K562 (cell line): ENCODE data around the gene RNF213. TPM values are rescaled to one million over a fixed set of nuclear protein-coding genes. Genes with fewer than 3 reads are reported as not detected.
A peak's percentile ranks its signal among the peaks of the same experiment; 100 is the strongest.

Experiments used
- BMI1 ChIP-seq: fragments of 150-350 bp; IDR thresholded peaks from 2 replicates; pipeline ENCODE4 v1.6.1; 2014; ENCODE audit warnings: low read length
- CHD1 ChIP-seq: fragments of 200-600 bp; sonication (generic); IDR thresholded peaks from one replicate; pipeline ENCODE4 v1.6.1; 2012; ENCODE audit warnings: mild to moderate bottlenecking, moderate library complexity, low read length, inconsistent platforms
- E2F3 ChIP-seq: fragments of 250-450 bp; sonication (Bioruptor Pico); IDR thresholded peaks from 2 replicates; pipeline ENCODE4 v1.4.0; 2020; ENCODE audit warnings: mild to moderate bottlenecking
- FIP1L1 ChIP-seq: fragments of 200-400 bp; formaldehyde crosslinking; IDR thresholded peaks from 2 replicates; pipeline ENCODE4 v1.6.1; 2018; ENCODE audit warnings: mild to moderate bottlenecking, low read depth, low read length; ENCODE audit not compliant: poor library complexity, severe bottlenecking
- NR3C1 ChIP-seq: sonication (generic); formaldehyde crosslinking; IDR thresholded peaks from 2 replicates; pipeline ENCODE4 v1.8.1; 2022; ENCODE audit warnings: missing genetic modification reagents
- PATZ1 ChIP-seq: fragments of 250-450 bp; sonication (Bioruptor Pico); IDR thresholded peaks from 2 replicates; pipeline ENCODE4 v1.5.0; 2020; ENCODE audit warnings: mild to moderate bottlenecking, borderline replicate concordance
- PHTF2 ChIP-seq: fragments of 250-450 bp; sonication (Bioruptor Pico); IDR thresholded peaks from 2 replicates; pipeline ENCODE4 v1.5.0; 2021; ENCODE audit warnings: mild to moderate bottlenecking
- POLR2B ChIP-seq: fragments of 450-650 bp; IDR thresholded peaks from 2 replicates; pipeline ENCODE4 v1.6.1; 2018; ENCODE audit warnings: low read depth; ENCODE audit not compliant: partially characterized antibody
- PPARD ChIP-seq: fragments of 250-450 bp; sonication (Bioruptor Pico); IDR thresholded peaks from 2 replicates; pipeline ENCODE4 v1.8.0; 2022; ENCODE audit warnings: inconsistent platforms, mild to moderate bottlenecking, moderate library complexity
- SIN3A ChIP-seq, 2 experiments: fragments of 150-350 bp in 1 of 2; IDR thresholded peaks; 2 replicates each; pipeline ENCODE4 v1.6.1; 2011 to 2016; ENCODE audit warnings: borderline replicate concordance in 2 of 2, low read depth in 2 of 2, low read length in 2 of 2, mild to moderate bottlenecking in 2 of 2, moderate library complexity in 2 of 2; ENCODE audit not compliant: control insufficient read depth in 1 of 2
- SPI1 ChIP-seq: IDR thresholded peaks from 2 replicates; pipeline ENCODE4 v1.6.1; 2011; ENCODE audit warnings: low read depth, low read length, control low read depth, borderline replicate concordance
- U2AF2 ChIP-seq: fragments of 200-400 bp; formaldehyde crosslinking; optimal IDR thresholded peaks from 2 replicates; pipeline ENCODE3; 2017; ENCODE audit warnings: low read depth, mild to moderate bottlenecking, low read length
- ZBTB43 ChIP-seq: sonication (generic); formaldehyde crosslinking; IDR thresholded peaks from 2 replicates; pipeline ENCODE4 v1.8.0; 2023; ENCODE audit warnings: mild to moderate bottlenecking, missing genetic modification reagents
- ZNF699 ChIP-seq: fragments of 250-450 bp; sonication (Bioruptor Pico); IDR thresholded peaks from 2 replicates; pipeline ENCODE4 v1.8.0; 2021; ENCODE audit warnings: mild to moderate bottlenecking, moderate library complexity; ENCODE audit not compliant: insufficient replicate concordance
- polyA plus RNA-seq, 8 experiments: library from polyadenylated mRNA; depleted of rRNA in 4 of 8; stranded (reverse) in 5 of 8; unstranded in 3 of 8; fragments of >200 nt; fragmentation: Nextera tagmentation in 2 of 8; fragmentation: Illumina TruSeq in 1 of 8; extraction: Ambion mirVana in 2 of 8; extraction: Trizol in 1 of 8; gene quantifications; 2 replicates each; pipeline versions ENCODE4 v1.2.1 to v1.2.3, GENCODE V29; 2011 to 2014; ENCODE audit warnings: inconsistent platforms in 1 of 8, missing spikeins in 1 of 8
- total RNA-seq, 7 experiments: library from RNA; depleted of rRNA in 6 of 7; stranded (reverse); fragments of >200 nt in 6 of 7; fragmentation: Illumina TruSeq in 2 of 7; extraction: Trizol in 2 of 7; gene quantifications; 2 replicates each; pipeline versions ENCODE4 v1.2.1 to v1.2.3, GENCODE V29; 2011 to 2021; ENCODE audit warnings: low replicate concordance in 1 of 7
- TF ChIP-seq, protein P1 (sequence below): fragments of 450-650 bp; IDR thresholded peaks from 2 replicates; pipeline ENCODE4 v1.6.1; 2017; ENCODE audit warnings: mild to moderate bottlenecking, moderate library complexity
- TF ChIP-seq, protein P2 (sequence below): sonication (generic); formaldehyde crosslinking; IDR thresholded peaks from 2 replicates; pipeline ENCODE4 v1.8.1; 2023; ENCODE audit warnings: mild to moderate bottlenecking, missing genetic modification reagents

The RNF213 gene
- total and polyA plus RNA-seq, 9 of the 15 experiments (the other 6 are each of a cell fraction or from before 2014, with no cell fraction given) = 5.3 to 33.6 (median 17.9) TPM

GRCh38 chr17:80426671-80427326 lies 166.1 kb downstream of the RNF213 start (continued):
- TF ChIP-seq, protein P1, sequence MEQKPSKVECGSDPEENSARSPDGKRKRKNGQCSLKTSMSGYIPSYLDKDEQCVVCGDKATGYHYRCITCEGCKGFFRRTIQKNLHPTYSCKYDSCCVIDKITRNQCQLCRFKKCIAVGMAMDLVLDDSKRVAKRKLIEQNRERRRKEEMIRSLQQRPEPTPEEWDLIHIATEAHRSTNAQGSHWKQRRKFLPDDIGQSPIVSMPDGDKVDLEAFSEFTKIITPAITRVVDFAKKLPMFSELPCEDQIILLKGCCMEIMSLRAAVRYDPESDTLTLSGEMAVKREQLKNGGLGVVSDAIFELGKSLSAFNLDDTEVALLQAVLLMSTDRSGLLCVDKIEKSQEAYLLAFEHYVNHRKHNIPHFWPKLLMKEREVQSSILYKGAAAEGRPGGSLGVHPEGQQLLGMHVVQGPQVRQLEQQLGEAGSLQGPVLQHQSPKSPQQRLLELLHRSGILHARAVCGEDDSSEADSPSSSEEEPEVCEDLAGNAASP = no peak
- TF ChIP-seq SPI1 (no peak), ZNF699 (CRISPR knock-in tag) (no peak), CHD1 (no peak), ZBTB43 (CRISPR knock-in tag) (no peak), BMI1 (no peak), PHTF2 (CRISPR knock-in tag) (no peak), SIN3A (IDR thresholded peaks at IDR 0.05; ENCODE audit: borderline replicate concordance in 2 of 2, control insufficient read depth in 1 of 2, low read depth in 2 of 2, low read length in 2 of 2) (no peak), NR3C1 (CRISPR knock-in tag) (no peak), PATZ1 (CRISPR knock-in tag) (no peak), E2F3 (CRISPR knock-in tag) (no peak), FIP1L1 (no peak), POLR2B (no peak), U2AF2 (no peak), PPARD (no peak)
- TF ChIP-seq, protein P2, sequence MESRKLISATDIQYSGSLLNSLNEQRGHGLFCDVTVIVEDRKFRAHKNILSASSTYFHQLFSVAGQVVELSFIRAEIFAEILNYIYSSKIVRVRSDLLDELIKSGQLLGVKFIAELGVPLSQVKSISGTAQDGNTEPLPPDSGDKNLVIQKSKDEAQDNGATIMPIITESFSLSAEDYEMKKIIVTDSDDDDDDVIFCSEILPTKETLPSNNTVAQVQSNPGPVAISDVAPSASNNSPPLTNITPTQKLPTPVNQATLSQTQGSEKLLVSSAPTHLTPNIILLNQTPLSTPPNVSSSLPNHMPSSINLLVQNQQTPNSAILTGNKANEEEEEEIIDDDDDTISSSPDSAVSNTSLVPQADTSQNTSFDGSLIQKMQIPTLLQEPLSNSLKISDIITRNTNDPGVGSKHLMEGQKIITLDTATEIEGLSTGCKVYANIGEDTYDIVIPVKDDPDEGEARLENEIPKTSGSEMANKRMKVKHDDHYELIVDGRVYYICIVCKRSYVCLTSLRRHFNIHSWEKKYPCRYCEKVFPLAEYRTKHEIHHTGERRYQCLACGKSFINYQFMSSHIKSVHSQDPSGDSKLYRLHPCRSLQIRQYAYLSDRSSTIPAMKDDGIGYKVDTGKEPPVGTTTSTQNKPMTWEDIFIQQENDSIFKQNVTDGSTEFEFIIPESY (CRISPR knock-in tag) = 0 out of 2 replicates have a peak, but pooled peaks have one; percentile 41
